ENCODE results near the gene DMRTB1. TPM values are rescaled to one million over a fixed set of nuclear protein-coding genes. Genes with fewer than 3 reads are reported as not detected.
A peak's percentile ranks its signal among the peaks of the same experiment; 100 is the strongest.

The DMRTB1 gene
- total RNA-seq, 2 donors from 2014 or later: not detected

DNA sequence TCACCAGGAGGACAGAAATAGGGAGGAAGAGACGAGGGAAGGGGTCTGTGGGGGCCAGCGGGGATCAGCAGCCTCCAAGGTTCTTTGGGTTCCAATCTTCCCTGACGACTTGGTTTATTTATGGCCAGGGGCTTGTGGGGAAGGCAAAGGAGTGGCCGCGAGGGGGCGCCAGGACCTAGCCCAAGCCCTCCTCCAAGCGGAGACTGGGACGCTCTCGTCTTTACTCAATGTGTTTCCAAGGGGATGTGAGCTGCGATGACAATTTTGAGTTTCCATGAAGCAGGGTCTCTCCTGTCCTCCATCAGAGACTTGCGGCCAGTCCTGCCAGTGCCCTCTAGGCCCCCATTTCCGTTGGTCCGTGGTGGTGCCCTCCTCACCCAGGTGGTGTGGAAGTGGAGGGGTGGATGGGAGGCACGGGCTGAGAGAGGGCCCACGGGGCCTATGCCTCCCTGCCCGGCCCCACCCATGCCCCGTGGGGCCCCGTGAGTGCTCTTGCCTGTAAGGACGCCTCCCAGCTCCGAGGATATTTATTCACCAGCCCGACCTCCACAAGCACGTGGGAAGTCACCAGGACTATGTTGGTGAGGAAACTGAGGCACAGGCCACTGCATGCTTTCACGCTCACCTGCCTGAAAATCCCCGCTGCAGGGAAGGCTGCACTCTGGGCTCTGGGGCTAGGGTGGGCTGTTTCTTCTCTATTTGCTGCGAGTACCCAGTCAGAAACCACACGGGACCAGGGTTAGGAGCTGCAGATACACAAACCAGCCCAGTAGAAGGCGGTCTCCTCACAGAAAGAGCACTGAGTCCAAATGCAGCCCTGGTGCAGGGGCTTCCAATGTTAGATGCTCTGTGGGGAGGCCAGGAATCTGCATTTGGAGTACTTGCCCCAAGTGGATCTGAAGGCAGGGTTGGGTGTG, 26.5 kb downstream of the DMRTB1 start:
- no peak overlapping the region for H3K27ac ChIP-seq
- H3K27me3 ChIP-seq: no peaks in the 10 kb centered on the region
- H3K9me3 ChIP-seq: peaks cover 0 to 11% of the 10 kb centered on the region in 2 donors
- no peaks in the 10 kb centered on the region for H3K36me3 ChIP-seq
- H3K4me3 ChIP-seq: no peak overlapping the region
- DNase-seq (ENCODE audit: low spot score): peak; percentile 79
- H3K4me1 ChIP-seq: no peaks in the 10 kb centered on the region
- TF ChIP-seq, protein P1, sequence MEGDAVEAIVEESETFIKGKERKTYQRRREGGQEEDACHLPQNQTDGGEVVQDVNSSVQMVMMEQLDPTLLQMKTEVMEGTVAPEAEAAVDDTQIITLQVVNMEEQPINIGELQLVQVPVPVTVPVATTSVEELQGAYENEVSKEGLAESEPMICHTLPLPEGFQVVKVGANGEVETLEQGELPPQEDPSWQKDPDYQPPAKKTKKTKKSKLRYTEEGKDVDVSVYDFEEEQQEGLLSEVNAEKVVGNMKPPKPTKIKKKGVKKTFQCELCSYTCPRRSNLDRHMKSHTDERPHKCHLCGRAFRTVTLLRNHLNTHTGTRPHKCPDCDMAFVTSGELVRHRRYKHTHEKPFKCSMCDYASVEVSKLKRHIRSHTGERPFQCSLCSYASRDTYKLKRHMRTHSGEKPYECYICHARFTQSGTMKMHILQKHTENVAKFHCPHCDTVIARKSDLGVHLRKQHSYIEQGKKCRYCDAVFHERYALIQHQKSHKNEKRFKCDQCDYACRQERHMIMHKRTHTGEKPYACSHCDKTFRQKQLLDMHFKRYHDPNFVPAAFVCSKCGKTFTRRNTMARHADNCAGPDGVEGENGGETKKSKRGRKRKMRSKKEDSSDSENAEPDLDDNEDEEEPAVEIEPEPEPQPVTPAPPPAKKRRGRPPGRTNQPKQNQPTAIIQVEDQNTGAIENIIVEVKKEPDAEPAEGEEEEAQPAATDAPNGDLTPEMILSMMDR (IDR thresholded peaks at IDR 0.05): peak; percentile 70 to 90

DNA sequence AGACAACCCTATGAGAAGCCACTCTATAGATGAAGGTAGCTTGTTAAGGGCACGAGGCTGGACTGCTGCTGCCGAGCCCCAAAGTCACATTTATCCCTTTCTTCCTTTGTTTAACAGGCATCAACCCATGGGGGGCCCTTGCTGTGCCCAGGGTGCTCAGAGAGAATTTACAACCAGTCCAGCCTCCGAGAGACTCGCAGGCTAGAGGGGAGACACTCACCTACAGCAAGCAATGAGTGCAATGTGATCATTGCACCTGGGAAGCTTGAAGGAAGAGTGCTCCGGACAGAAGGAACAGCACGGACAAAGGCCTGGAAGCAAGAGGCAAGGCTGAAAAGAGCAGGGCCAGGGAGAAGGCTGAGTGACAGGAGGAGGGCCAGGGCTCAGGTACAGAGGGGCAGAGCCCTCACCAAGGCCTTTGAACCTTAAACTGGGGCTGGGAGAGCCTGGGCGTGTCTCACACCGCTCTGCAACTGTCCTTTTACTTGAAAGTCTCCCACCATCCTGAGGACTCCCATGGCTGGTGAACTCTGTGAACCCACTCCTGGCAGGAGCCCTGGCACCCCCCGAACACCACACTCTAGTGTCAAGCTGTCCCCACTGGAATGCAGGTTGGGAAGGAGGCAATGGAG, 27.3 kb downstream of the DMRTB1 start:
- no peaks in the 10 kb centered on the region for H3K36me3 ChIP-seq
- no peaks in the 10 kb centered on the region for H3K4me1 ChIP-seq
- H3K27me3 ChIP-seq: no peaks in the 10 kb centered on the region
- peaks cover 0 to 11% of the 10 kb centered on the region in 2 donors for H3K9me3 ChIP-seq
- TF ChIP-seq, protein P1 (IDR thresholded peaks at IDR 0.05): no peak
- no peak overlapping the region for H3K4me3 ChIP-seq
- DNase-seq (ENCODE audit: low spot score): no peak
- H3K27ac ChIP-seq: no peak overlapping the region

- Histone ChIP-seq H3K27me3 (no peaks in the 10 kb centered on the region), H3K27ac (no peak overlapping the region), H3K36me3 (no peaks in the 10 kb centered on the region), H3K9me3 (peaks cover 0 to 11% of the 10 kb centered on the region in 2 donors), H3K4me3 (no peak overlapping the region), H3K4me1 (no peaks in the 10 kb centered on the region)
- TF ChIP-seq, protein P1 (IDR thresholded peaks at IDR 0.05): no peak
- DNase-seq (ENCODE audit: low spot score): no peak
Observed at GRCh38 chr1:53490351-53490750, 31.2 kb downstream of the DMRTB1 start.

DNA sequence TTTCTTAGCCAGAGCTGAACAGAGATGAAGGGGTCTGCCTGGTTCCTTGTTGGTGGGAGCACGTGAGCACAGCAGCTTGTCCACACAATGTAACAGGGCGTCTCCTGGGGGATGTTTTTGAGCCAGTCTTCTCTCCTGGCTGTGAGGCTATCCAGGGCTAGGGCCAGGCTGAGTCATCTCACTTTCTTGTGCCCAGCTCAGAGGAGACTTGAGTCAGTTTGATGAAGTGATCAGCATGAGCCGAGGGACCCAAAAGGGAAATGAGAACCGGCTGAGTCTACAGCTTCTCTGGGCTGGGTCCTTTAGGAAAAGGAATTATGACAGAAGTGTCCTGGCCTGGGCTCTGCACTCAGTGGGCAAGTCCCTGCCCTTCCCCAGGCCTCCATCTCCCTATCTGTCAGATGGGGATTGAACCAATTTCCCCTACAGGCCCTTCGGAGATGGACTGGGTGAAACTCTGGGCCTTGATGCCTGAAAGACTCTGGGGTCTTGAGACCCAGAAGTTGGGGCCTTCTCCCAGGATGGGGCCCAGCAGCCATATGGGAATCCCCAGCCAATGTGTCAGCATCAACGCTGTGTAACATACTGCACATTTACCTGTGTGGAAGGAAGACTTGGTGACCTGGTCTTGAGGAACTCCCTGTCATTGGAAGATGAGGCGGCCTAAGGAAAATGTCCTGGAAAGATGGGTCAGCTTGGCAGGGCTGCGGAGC, 36.6 kb downstream of the DMRTB1 start:
- Histone ChIP-seq H3K4me1 (no peaks in the 10 kb centered on the region), H3K36me3 (no peaks in the 10 kb centered on the region), H3K27ac (no peak overlapping the region), H3K27me3 (no peaks in the 10 kb centered on the region), H3K9me3 (no peaks in the 10 kb centered on the region), H3K4me3 (no peak overlapping the region)
- DNase-seq (ENCODE audit: low spot score): peak; percentile 67
- TF ChIP-seq, protein P1 (IDR thresholded peaks at IDR 0.05): no peak

- no peak for DNase-seq (ENCODE audit: low spot score)
- Histone ChIP-seq H3K9me3 (no peaks in the 10 kb centered on the region), H3K27me3 (no peaks in the 10 kb centered on the region)
Observed at GRCh38 chr1:53498555-53499131, 39.4 kb downstream of the DMRTB1 start.

More at GRCh38 chr1:53498555-53499131, 39.4 kb downstream of the DMRTB1 start:
- H3K4me3 ChIP-seq: no peak overlapping the region
- H3K4me1 ChIP-seq: peaks cover 0 to 6% of the 10 kb centered on the region in 2 donors
- H3K27ac ChIP-seq: no peak overlapping the region
- TF ChIP-seq, protein P1 (IDR thresholded peaks at IDR 0.05): no peak
- no peaks in the 10 kb centered on the region for H3K36me3 ChIP-seq

Measured in right atrium auricular region (tissue), 2 donors.